Measurements from ENCODE around the gene DMTF1.

- no peak for TF ChIP-seq ARNTL (CRISPR knock-in tag; IDR thresholded peaks at IDR 0.05; ENCODE audit: borderline replicate concordance, low read depth)
- no peak for TF ChIP-seq ZFP30 (CRISPR knock-in tag; IDR thresholded peaks at IDR 0.05)
Observed at GRCh38 chr7:87128861-87129267, 23.4 kb upstream of the DMTF1 start.

Measured in SK-N-SH treated with all-trans-retinoic acid at 6 μM for 48 hours (cell line).